H1 (cell line): ENCODE results near the gene SPAG17.

Source experiments
- CEBPB ChIP-seq: IDR thresholded peaks from 2 replicates; pipeline ENCODE4 v1.6.1; 2012; ENCODE audit warnings: low read depth, low read length
- CTCF ChIP-seq, 3 experiments: IDR thresholded peaks; 1 replicate in 2 of 3; 2 replicates in 1 of 3; pipeline versions ENCODE4 v1.5.1 to v1.6.1; 2011; ENCODE audit warnings: low read length in 3 of 3, mild to moderate bottlenecking in 3 of 3, inconsistent platforms in 2 of 3, low read depth in 1 of 3, moderate library complexity in 1 of 3; ENCODE audit not compliant: insufficient read depth in 1 of 3; ENCODE audit errors: control extremely low read depth in 1 of 3
- EGR1 ChIP-seq: IDR thresholded peaks from 2 replicates; pipeline ENCODE4 v1.6.1; 2011; ENCODE audit warnings: low read depth, low read length, borderline replicate concordance
- EP300 ChIP-seq, 2 experiments: IDR thresholded peaks; 1 replicate in 1 of 2; 2 replicates in 1 of 2; pipeline ENCODE4 v1.6.1; 2011 to 2012; ENCODE audit warnings: low read depth in 2 of 2, low read length in 2 of 2, mild to moderate bottlenecking in 2 of 2, borderline replicate concordance in 1 of 2, inconsistent platforms in 1 of 2, moderate library complexity in 1 of 2
- EZH2 ChIP-seq: fragments of 200-600 bp; sonication (generic); IDR thresholded peaks from 2 replicates; pipeline ENCODE4 v1.7.1; 2012; ENCODE audit warnings: low read depth, mild to moderate bottlenecking, moderate library complexity, low read length, inconsistent platforms; ENCODE audit not compliant: severe bottlenecking
- GABPA ChIP-seq: IDR thresholded peaks from 2 replicates; pipeline ENCODE4 v1.6.1; 2011; ENCODE audit warnings: mild to moderate bottlenecking, low read length, moderate library complexity, borderline replicate concordance; ENCODE audit not compliant: insufficient read depth
- GTF2F1 ChIP-seq: IDR thresholded peaks from 2 replicates; pipeline ENCODE4 v1.6.1; 2012; ENCODE audit warnings: low read depth, low read length, improper control_type of control experiment, borderline replicate concordance
- MAX ChIP-seq: IDR thresholded peaks from 2 replicates; pipeline ENCODE4 v1.6.1; 2012; ENCODE audit warnings: inconsistent platforms
- PHF8 ChIP-seq: fragments of 200-600 bp; sonication (generic); conservative IDR thresholded peaks from 2 replicates; pipeline ENCODE4 v1.7.1; 2012; ENCODE audit warnings: low read depth, mild to moderate bottlenecking, inconsistent platforms, low read length, moderate library complexity
- POLR2A ChIP-seq, 2 experiments: IDR thresholded peaks; 1 replicate in 1 of 2; 2 replicates in 1 of 2; pipeline ENCODE4 v1.6.1; 2011; ENCODE audit warnings: low read depth in 2 of 2, low read length in 2 of 2, mild to moderate bottlenecking in 2 of 2; ENCODE audit errors: control extremely low read depth in 1 of 2
- POLR2AphosphoS5 ChIP-seq: IDR thresholded peaks from 2 replicates; pipeline ENCODE4 v1.6.1; 2011; ENCODE audit warnings: low read depth, low read length
- RFX5 ChIP-seq: IDR thresholded peaks from 2 replicates; pipeline ENCODE4 v1.6.1; 2011; ENCODE audit warnings: low read depth, low read length, improper control_type of control experiment, borderline replicate concordance
- RXRA ChIP-seq: IDR thresholded peaks from 2 replicates; pipeline ENCODE4 v1.6.1; 2011; ENCODE audit warnings: low read depth, mild to moderate bottlenecking, low read length, moderate library complexity; ENCODE audit not compliant: insufficient read depth
- SRF ChIP-seq: IDR thresholded peaks from 2 replicates; pipeline ENCODE4 v1.6.1; 2011; ENCODE audit warnings: mild to moderate bottlenecking, low read depth, low read length, moderate library complexity

GRCh38 chr1:117967477-117967876, 217.6 kb downstream of the SPAG17 start:
- no peak for TF ChIP-seq POLR2AphosphoS5
- no peak for TF ChIP-seq POLR2A (IDR thresholded peaks at IDR 0.05; ENCODE audit: control extremely low read depth in 1 of 2, low read depth in 2 of 2, low read length in 2 of 2)
- TF ChIP-seq GABPA, result no peak
- TF ChIP-seq RXRA, result no peak
- TF ChIP-seq CEBPB, result no peak
- peak in 1 of 3 experiments; percentile 4; a peak in 1 of 4 replicates for TF ChIP-seq CTCF (IDR thresholded peaks at IDR 0.05; ENCODE audit: control extremely low read depth in 1 of 3, insufficient read depth in 1 of 3, low read depth in 1 of 3, low read length in 3 of 3)
- no peak for TF ChIP-seq EZH2
- no peak for TF ChIP-seq PHF8
- no peak for TF ChIP-seq SRF
- TF ChIP-seq RFX5, result no peak
- no peak for TF ChIP-seq EP300 (IDR thresholded peaks at IDR 0.05; ENCODE audit: borderline replicate concordance in 1 of 2, low read depth in 2 of 2, low read length in 2 of 2)
- no peak for TF ChIP-seq EGR1
- TF ChIP-seq GTF2F1, result no peak
- TF ChIP-seq MAX, result no peak
